ENCODE measurements around the gene AATF.

Gene AATF

GRCh38 chr17:36942631-36943125 is 6.1 kb upstream of the AATF start:
- FAIRE-seq = no peak

GRCh38 chr17:36943250-36944191 is 5.2 kb upstream of the AATF start:
- FAIRE-seq = no peak

- FAIRE-seq = no peak
These were observed 4.2 kb upstream of the AATF start for GRCh38 chr17:36944553-36944952.

- no peak for FAIRE-seq
These were observed 3.6 kb upstream of the AATF start for GRCh38 chr17:36945140-36945539.

GRCh38 chr17:36945959-36946725 is 2.6 kb upstream of the AATF start:
- no peak for FAIRE-seq

GRCh38 chr17:36946726-36947091 is 2.0 kb upstream of the AATF start:
- FAIRE-seq = no peak

- FAIRE-seq = no peak
These were observed 635 bp upstream of the AATF start for GRCh38 chr17:36947922-36948716.

- no peak for FAIRE-seq
These were observed 740 bp downstream of the AATF start for GRCh38 chr17:36949461-36949927.

- FAIRE-seq = no peak
These were observed 1.3 kb downstream of the AATF start for GRCh38 chr17:36950027-36950426.

- FAIRE-seq = no peak
These were observed 2.5 kb downstream of the AATF start for GRCh38 chr17:36951084-36951789.

- FAIRE-seq = no peak
These were observed 22.8 kb downstream of the AATF start for GRCh38 chr17:36971508-36971907.

- FAIRE-seq = no peak
These were observed 23.5 kb downstream of the AATF start for GRCh38 chr17:36972186-36972700.

GRCh38 chr17:36972905-36973304 is 24.2 kb downstream of the AATF start:
- no peak for FAIRE-seq

GRCh38 chr17:36975922-36976515 is 27.3 kb downstream of the AATF start:
- FAIRE-seq = no peak

- no peak for FAIRE-seq
These were observed 28.3 kb downstream of the AATF start for GRCh38 chr17:36977066-36977465.

GRCh38 chr17:36977568-36977967 is 28.8 kb downstream of the AATF start:
- no peak for FAIRE-seq

- FAIRE-seq = no peak
These were observed 30.2 kb downstream of the AATF start for GRCh38 chr17:36978810-36979564.

GRCh38 chr17:36979565-36979941 is 30.8 kb downstream of the AATF start:
- FAIRE-seq = no peak

GRCh38 chr17:36980280-36980761 is 31.6 kb downstream of the AATF start:
- FAIRE-seq = no peak

GRCh38 chr17:36983618-36984017 is 34.9 kb downstream of the AATF start:
- no peak for FAIRE-seq

- no peak for FAIRE-seq
These were observed 40.4 kb downstream of the AATF start for GRCh38 chr17:36989173-36989572.
